Neuron (in vitro differentiated cells): ENCODE measurements around the gene PCK1.

ENCODE experiments used
- H2AFZ ChIP-seq: one replicate; pipeline ENCODE4 v1.6.1; 2013; ENCODE audit warnings: low read depth, mild to moderate bottlenecking, inconsistent platforms, low read length, moderate library complexity
- H3K27me3 ChIP-seq: one replicate; pipeline ENCODE4 v1.6.1; 2013; ENCODE audit warnings: low read length; ENCODE audit not compliant: insufficient read depth
- H3K36me3 ChIP-seq: one replicate; pipeline ENCODE4 v1.6.1; 2013; ENCODE audit warnings: low read length; ENCODE audit not compliant: insufficient read depth
- H3K4me1 ChIP-seq: one replicate; pipeline ENCODE4 v1.6.1; 2013; ENCODE audit warnings: low read length; ENCODE audit not compliant: insufficient read depth
- H3K4me3 ChIP-seq: 2 replicates; pipeline ENCODE4 v1.5.1; 2013; ENCODE audit warnings: mild to moderate bottlenecking, low read length, moderate library complexity
- H3K9me3 ChIP-seq: one replicate; pipeline ENCODE4 v1.6.1; 2013; ENCODE audit warnings: low read length

PCK1 gene

DNA sequence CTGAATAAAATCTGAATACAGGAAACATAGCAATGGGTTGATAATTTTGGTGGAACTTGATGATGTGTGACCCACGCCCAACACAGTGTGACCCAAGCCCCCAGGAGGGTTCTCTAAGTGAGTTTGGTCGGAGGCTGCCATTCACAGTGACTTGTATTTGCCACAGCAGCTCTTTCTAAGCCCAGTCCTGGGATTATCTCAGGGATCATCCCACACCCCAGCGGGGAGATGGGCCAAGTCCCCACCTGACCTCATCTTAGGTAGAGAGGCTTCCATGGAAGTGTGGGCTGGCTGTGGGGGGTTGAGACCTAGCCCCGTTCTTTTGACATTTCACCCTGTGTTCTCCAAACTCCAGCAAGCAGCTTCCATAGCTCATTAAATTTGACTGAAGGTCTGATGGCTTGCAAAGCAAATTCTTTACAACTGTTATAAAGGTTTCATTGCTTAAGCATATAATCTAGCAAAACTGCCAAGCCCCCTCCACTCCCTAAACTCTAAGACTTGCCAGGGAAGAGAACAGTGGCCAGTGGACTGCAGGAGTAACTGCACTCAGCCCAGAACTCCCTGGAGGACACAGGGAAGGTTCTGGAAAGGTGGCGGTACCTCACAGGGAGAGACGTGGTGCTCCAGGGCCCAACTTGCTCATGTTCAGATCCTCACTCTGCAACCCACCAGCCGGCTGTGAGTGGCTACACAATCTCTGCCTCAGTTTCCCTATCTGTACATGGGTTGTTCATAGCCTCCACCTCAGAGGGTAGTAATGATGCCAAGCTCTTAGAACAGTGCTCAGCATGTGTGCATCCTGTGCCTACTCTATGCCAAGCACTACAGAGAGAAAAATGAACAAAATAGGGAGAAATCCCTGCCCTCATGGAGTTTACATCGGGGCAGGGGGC lies 1.0 kb upstream of the PCK1 start:
- H3K27me3 ChIP-seq = peaks cover 24% of the 10 kb centered on the region
- H3K4me3 ChIP-seq = no peak overlapping the region
- no peaks in the 10 kb centered on the region for H3K36me3 ChIP-seq
- no peaks in the 10 kb centered on the region for H3K4me1 ChIP-seq
- H3K9me3 ChIP-seq = no peaks in the 10 kb centered on the region
- no peak overlapping the region for H2AFZ ChIP-seq

- no peaks in the 10 kb centered on the region for H3K4me1 ChIP-seq
- H3K27me3 ChIP-seq = peaks cover 24% of the 10 kb centered on the region
- H3K36me3 ChIP-seq = no peaks in the 10 kb centered on the region
- H3K4me3 ChIP-seq = no peak overlapping the region
- no peak overlapping the region for H2AFZ ChIP-seq
- no peaks in the 10 kb centered on the region for H3K9me3 ChIP-seq
Measured at GRCh38 chr20:57561356-57562279, 708 bp downstream of the PCK1 start.

GRCh38 chr20:57562541-57563465 lies 1.9 kb downstream of the PCK1 start:
- H3K27me3 ChIP-seq = peaks cover 24% of the 10 kb centered on the region
- no peak overlapping the region for H3K4me3 ChIP-seq
- no peak overlapping the region for H2AFZ ChIP-seq
- no peaks in the 10 kb centered on the region for H3K36me3 ChIP-seq
- H3K9me3 ChIP-seq = no peaks in the 10 kb centered on the region
- no peaks in the 10 kb centered on the region for H3K4me1 ChIP-seq

DNA sequence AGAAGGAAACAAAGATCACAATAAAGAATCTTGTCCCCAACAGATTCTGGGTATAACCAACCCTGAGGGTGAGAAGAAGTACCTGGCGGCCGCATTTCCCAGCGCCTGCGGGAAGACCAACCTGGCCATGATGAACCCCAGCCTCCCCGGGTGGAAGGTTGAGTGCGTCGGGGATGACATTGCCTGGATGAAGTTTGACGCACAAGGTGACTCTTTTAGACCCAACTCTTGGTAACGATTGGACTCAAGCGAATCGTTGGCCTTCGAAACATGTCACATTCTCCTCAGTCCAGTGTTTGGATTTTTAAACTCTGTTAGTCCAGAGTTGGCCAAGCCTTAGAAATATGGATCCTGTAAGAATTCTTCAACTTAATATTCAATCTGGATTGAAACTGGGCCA lies 2.6 kb downstream of the PCK1 start:
- no peak overlapping the region for H3K4me3 ChIP-seq
- no peaks in the 10 kb centered on the region for H3K4me1 ChIP-seq
- no peak overlapping the region for H2AFZ ChIP-seq
- H3K36me3 ChIP-seq = no peaks in the 10 kb centered on the region
- peaks cover 24% of the 10 kb centered on the region for H3K27me3 ChIP-seq
- no peaks in the 10 kb centered on the region for H3K9me3 ChIP-seq

DNA sequence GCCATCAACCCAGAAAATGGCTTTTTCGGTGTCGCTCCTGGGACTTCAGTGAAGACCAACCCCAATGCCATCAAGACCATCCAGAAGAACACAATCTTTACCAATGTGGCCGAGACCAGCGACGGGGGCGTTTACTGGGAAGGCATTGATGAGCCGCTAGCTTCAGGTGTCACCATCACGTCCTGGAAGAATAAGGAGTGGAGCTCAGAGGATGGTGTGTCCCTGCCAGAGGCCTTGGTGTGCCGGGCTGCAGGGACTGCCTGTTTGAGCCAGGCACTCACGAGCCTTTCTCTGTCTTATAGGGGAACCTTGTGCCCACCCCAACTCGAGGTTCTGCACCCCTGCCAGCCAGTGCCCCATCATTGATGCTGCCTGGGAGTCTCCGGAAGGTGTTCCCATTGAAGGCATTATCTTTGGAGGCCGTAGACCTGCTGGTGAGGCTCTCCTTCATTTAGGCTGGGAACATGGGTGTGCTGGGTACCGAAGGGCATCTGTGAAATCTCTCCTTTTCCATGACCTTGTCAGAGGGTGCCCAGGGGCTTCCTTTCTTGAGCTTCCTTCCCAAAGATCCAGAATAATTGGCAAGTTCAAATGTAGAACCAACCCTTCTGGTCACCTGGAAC lies 3.4 kb downstream of the PCK1 start:
- Histone ChIP-seq H3K9me3 (no peaks in the 10 kb centered on the region), H3K4me1 (no peaks in the 10 kb centered on the region), H2AFZ (no peak overlapping the region), H3K4me3 (no peak overlapping the region), H3K27me3 (peaks cover 23% of the 10 kb centered on the region), H3K36me3 (no peaks in the 10 kb centered on the region)

DNA sequence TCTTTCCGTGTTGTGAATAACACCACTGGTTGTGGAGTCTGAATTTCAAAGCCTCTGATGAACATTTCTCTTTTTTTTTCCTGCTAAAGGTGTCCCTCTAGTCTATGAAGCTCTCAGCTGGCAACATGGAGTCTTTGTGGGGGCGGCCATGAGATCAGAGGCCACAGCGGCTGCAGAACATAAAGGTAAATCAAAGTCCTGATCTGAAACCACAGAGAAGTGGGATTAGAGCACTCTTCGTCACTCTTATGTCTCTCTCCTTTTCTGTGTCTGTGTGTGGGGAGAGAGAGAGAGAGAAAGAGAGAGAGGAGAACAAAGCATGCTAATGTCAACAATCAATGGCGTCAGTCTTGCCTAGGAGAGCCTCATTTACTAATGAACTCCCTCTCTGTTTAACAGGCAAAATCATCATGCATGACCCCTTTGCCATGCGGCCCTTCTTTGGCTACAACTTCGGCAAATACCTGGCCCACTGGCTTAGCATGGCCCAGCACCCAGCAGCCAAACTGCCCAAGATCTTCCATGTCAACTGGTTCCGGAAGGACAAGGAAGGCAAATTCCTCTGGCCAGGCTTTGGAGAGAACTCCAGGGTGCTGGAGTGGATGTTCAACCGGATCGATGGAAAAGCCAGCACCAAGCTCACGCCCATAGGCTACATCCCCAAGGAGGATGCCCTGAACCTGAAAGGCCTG lies 4.2 kb downstream of the PCK1 start:
- Histone ChIP-seq H3K9me3 (no peaks in the 10 kb centered on the region), H3K4me3 (no peak overlapping the region), H3K4me1 (no peaks in the 10 kb centered on the region), H3K27me3 (peaks cover 21% of the 10 kb centered on the region), H2AFZ (no peak overlapping the region), H3K36me3 (no peaks in the 10 kb centered on the region)

DNA sequence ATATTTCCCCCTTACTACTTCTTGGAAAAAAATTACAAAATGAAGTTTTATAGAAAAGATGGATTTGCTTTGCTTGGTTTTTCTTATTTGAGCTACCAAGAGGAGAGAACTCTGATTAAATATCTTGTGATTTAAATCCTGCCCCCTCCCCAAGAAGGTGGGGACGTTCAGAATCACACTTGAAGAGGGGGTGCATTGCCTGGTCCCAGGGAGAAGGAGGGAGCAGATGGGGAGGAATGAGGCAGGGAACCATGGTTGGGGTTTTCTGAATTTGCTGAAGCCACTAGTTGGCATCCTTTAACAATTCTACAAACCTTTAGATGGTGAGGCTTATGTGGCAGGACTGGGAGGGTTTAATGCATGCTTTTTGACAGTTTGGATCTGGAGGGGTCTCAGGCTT lies 5.5 kb downstream of the PCK1 start:
- Histone ChIP-seq H3K36me3 (no peaks in the 10 kb centered on the region), H3K4me3 (no peak overlapping the region), H3K9me3 (no peaks in the 10 kb centered on the region), H3K4me1 (no peaks in the 10 kb centered on the region), H2AFZ (no peak overlapping the region), H3K27me3 (peaks cover 14% of the 10 kb centered on the region)

DNA sequence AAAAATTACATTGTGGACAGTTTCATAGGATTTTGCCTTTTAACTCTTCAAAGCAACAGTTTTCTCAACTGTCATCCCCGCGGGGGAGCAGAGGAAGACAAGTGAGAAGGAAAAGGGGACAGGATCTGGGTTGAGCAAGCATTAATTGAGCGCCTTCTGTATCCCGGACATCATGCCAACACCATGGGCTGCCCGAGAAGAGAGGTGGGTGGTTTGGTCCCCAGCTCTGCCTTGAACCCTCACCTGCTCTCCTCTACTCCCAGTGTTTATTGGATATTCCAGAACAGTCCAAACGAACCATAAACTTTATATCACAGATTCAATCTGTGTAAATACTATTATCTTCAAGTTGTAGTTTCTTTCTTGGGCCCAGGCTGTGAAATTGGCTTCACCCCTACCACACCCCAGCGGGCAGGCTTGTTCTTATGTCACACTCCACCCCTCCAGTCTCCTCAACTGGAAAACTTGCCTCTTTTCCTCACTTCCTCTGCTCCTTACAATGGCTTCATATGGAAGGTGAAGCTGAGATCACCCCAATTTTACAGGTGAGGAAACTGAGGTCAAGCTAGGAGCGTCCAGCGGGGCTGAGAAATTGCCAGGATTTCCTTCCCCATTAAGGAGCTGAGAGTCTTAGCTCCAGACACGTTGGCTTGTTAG lies 6.0 kb downstream of the PCK1 start:
- Histone ChIP-seq H3K9me3 (no peaks in the 10 kb centered on the region), H2AFZ (no peak overlapping the region), H3K27me3 (peaks cover 11% of the 10 kb centered on the region)

DNA sequence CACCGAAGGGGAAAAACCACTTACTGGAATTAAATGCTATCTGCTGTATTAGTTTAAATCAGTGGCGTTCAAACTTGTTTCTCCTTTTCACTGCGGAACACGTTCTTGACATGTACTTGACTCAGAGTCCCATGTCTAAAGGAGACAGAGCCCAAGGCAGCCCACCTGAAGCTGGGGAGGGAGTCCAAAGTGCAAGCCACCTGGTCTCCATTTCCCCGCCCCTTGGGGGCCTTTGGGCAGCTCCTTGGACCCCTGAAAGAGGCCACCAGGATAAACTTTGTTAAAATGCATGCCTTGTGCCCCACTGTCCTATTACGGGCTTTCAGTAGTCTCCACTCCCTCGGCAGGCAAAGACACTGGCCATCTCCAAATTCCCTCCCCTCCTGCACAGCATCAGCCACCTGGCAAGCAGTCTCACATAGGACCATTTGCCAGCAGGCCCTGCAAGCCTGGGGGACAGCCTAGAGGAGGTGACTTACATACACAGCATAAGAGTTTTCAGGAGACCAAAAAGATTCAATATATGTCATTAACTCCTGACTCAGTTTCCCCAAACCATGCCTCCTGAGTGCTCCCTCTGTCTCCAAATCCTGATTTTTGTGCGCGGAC lies 6.7 kb downstream of the PCK1 start:
- Histone ChIP-seq H3K4me1 (no peaks in the 10 kb centered on the region), H3K4me3 (no peak overlapping the region), H3K27me3 (peaks cover 7% of the 10 kb centered on the region), H3K9me3 (no peaks in the 10 kb centered on the region), H3K36me3 (no peaks in the 10 kb centered on the region), H2AFZ (no peak overlapping the region)

More for the DNA sequence above, 6.0 kb downstream of the PCK1 start:
- Histone ChIP-seq H3K4me3 (no peak overlapping the region), H3K36me3 (no peaks in the 10 kb centered on the region), H3K4me1 (no peaks in the 10 kb centered on the region)

GRCh38 chr20:57568088-57568896 lies 7.4 kb downstream of the PCK1 start:
- Histone ChIP-seq H3K9me3 (no peaks in the 10 kb centered on the region), H3K27me3 (peaks cover 7% of the 10 kb centered on the region), H2AFZ (no peak overlapping the region), H3K36me3 (no peaks in the 10 kb centered on the region), H3K4me1 (no peaks in the 10 kb centered on the region), H3K4me3 (no peak overlapping the region)

DNA sequence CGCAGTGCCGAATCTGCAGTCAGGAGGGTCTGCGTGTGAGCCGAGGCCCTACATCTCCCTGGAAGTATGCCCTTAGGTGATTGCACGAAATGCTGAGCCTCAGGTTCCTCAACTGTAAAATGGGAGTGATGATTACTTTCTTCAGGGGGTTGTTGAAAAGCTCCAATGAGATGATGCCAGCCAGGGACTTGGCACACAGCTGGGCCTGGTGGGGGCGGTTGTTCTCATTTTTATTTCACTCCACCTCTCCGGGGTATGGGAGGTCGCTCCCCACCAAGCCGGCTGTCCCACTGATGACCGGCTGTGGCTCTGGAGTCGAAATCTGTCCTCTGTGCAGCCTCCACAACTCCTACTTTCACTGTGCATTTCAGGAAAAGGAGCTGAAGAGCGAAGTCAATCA lies 8.1 kb downstream of the PCK1 start:
- Histone ChIP-seq H3K36me3 (no peaks in the 10 kb centered on the region), H3K4me1 (no peaks in the 10 kb centered on the region), H2AFZ (no peak overlapping the region), H3K27me3 (peaks cover 7% of the 10 kb centered on the region), H3K9me3 (no peaks in the 10 kb centered on the region), H3K4me3 (no peak overlapping the region)
